Activated T-cell treated with anti-CD3 and anti-CD28 coated beads for 4 hours (primary cell): Measurements from ENCODE around the gene TNFRSF13B.
"Not testable (repeated sequence)": the region's sequence is repeated elsewhere in the genome, so short reads cannot be mapped to it uniquely, and the experiment has no call there.

Experiments
- DNase-seq: peaks from one replicate; pipeline ENCODE4 v3.0.0-alpha.2; 2020

Gene TNFRSF13B

GRCh38 chr17:16923904-16924695 lies 47.8 kb downstream of the TNFRSF13B start:
- no peak for DNase-seq

- DNase-seq, result no peak
These were observed 48.6 kb downstream of the TNFRSF13B start for GRCh38 chr17:16923097-16923903.

GRCh38 chr17:16922386-16923096 lies 49.4 kb downstream of the TNFRSF13B start:
- DNase-seq, result no peak

DNA sequence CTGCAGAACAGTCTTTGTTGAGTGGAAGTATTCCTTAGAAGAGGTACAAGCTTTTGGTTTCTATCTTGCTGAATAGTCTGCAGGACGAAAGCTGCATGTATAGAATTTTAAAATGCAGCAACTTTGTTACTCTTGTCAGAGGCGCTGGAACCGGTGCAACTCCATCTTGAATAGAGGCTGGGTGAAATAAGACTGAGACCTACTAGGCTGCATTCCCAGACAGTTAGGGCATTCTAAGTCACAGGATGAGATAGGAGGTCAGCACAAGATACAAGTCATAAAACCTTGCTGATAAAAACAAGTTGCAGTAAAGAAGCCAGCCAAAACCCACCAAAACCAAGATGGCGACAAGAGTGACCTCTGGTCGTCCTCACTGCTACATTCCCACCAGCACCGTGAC lies 50.5 kb downstream of the TNFRSF13B start:
- not testable (repeated sequence) for DNase-seq

- DNase-seq, result no peak
These were observed 51.3 kb downstream of the TNFRSF13B start for GRCh38 chr17:16920628-16921020.

- no peak for DNase-seq
These were observed 52.0 kb downstream of the TNFRSF13B start for GRCh38 chr17:16919663-16920627.

DNA sequence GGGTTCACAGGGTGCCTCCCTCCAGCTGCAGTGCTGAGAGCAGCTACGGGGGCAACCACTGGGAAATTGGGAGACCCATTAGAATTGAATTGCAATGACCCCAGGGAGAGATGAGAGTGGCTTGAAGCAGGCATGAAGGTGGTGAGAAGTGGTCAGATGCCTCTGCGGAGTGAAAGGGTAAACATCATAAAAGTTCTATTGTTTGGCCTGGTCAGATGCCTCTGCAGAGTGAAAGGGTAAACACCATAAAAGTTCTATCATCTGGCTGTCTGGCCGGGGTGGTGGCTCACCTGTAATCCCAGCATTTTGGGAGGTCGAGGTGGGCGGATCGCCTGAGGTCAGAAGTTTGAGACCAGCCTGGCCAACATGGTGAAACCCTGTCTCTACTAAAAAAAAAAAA lies 53.5 kb downstream of the TNFRSF13B start:
- no peak for DNase-seq

- no peak for DNase-seq
These were observed 54.1 kb downstream of the TNFRSF13B start for GRCh38 chr17:16917671-16918394.

DNA sequence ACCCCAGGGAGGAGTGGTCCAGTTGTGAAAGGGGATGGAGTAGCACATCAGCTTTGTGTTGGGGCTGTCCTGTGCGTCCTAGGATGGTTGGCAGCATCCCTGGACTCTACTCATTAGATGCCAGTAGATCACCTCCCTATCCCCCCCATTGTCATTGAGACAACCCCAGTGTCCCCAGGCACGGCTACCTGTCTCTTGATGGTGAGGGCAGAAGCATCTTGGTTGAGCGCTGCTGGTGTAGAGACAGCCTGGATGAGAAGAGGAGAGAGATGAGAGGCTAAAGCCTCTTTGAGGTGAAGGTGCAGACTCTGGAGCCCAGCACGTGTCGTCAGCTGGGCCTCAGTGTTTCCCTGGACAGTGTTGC lies 55.4 kb downstream of the TNFRSF13B start:
- no peak for DNase-seq

DNA sequence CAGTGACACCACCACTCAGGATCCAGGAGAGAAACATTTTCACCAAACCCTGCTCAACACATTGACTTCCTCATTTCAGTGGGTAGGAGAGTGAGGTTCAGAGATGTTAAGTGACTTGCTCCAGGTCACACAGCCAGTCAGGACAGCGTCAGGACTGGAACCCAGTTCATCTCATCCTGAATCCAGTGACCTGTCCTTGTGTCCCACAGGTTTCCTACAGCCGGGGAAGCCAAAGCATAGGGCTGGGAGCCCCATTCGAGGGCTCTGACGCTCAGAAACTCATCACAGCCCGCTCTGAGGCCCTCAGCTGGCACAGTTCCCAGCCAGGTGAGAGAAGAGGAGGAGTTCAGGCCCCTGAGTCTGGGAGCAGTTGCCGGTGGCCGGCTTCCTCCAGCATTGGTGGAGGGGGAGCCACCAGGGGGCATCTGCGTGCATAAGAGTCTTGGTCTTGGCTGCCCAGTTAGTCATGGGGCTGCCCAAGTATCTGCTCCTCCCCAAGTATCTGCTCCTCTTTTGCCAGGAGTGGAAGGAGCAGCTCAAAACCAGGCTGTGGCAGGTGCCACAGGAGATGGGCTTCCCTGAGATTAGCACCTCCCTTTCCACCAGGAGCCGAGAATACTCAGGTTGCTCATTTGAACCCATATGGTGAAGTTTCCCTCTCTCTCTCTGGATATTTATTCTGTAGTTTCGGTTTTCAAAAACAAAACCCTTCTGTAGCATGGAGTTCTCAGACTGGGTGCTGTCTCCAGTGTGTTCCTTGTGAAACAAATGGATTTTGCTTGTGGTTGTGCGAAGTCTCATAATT lies 56.0 kb downstream of the TNFRSF13B start:
- DNase-seq, result no peak

GRCh38 chr17:16913463-16913862 lies 58.5 kb downstream of the TNFRSF13B start:
- no peak for DNase-seq

DNA sequence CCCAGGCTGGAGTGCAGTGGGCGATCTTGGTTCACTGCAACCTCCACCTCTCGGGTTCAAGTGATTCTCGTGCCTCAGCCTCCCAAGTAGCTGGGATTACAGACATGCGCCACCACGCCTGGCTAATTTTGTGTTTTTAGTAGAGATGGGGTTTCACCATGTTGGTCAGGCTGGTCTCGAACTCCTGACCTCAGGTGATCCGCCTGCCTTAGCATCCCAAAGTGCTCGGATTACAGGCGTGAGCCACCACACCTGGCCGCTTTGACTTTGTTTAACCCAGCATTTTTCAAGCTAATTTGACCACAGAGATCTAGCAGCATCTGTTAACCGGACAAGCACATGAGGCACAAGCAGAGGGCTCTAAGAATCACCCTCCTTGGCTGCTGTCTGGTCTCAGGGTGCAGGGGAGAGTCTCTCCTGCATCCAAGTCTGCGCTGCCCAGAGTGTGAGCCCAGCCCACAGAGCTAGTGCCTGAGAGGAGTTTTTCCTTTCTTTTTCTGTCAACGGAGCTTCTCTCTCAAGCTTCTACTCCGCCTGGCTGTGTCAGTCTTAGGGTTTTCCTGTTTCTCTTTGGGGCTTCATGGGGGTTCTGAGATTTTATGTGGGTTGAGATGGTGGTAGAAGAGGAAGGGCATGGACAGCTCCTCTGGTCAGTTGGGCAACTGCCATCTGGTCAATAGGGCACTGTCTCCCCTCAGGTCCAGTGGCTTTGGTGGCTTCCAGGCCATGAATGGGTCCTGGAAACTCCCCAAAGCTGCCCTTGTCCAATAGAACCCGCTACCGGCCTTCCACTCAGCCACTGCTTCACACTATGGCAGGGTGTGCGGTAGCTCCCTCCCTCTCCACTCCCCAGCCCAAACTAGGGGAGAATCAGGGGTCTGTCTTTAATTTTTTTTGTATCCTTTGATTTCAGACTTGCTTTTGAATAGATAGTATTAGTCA lies 59.6 kb downstream of the TNFRSF13B start:
- DNase-seq, result no peak

DNA sequence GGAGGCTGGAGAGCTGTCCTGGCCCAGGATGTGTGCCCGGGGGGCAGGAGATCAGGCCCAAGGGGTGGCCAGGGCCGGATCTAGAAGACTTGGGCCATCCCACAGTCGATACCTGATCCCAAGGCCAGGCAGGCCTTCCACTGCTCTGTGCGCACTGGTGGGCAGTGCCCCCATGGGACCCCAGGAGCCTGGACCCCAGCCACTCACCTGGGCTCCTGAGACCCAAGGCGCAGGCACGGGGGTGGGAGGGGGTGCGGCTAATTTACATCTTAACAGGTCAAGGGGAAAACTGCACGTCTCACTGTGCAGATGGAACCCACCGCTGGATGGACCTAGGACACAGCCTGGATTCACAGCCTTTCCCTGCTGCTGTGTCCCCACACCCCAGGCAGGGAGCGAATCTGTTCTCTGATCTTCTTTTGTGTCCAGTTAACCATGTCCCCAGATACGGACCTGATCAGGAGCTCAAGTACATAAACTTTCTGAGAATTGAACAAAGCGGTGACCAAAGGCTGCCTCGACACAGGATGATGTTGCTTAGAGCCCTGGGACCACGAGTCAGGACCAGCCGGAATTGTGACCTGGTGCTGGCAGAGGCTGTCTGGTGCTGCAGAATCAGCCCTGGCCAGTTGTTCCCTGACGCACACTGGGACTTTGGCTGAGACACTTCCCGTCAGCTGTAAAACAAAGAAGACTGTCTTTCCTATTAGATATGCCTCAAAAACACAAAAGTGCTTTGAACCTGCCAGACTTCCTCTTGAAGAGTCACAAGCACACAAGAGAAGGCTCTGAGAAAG lies 60.6 kb downstream of the TNFRSF13B start:
- DNase-seq, result no peak

DNA sequence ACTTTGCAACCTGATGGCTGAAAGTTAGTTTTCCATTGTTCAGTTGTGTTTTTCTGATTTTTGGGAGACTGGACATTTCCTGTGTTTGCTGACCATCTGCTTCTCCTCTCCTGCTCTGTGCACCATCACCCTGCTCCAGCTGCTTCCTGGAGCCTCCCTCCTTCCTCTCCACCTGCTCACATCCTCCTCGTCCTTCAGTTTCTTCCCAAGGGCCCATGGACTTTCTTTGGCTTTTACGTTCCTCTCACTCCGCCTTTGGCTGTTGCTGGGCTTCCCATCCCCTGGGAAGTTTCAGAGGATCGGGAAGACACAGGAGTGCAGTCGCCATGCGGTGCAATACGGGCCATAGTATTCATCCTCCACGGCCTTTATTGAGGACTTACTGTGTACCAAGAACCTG lies 61.6 kb downstream of the TNFRSF13B start:
- no peak for DNase-seq

DNA sequence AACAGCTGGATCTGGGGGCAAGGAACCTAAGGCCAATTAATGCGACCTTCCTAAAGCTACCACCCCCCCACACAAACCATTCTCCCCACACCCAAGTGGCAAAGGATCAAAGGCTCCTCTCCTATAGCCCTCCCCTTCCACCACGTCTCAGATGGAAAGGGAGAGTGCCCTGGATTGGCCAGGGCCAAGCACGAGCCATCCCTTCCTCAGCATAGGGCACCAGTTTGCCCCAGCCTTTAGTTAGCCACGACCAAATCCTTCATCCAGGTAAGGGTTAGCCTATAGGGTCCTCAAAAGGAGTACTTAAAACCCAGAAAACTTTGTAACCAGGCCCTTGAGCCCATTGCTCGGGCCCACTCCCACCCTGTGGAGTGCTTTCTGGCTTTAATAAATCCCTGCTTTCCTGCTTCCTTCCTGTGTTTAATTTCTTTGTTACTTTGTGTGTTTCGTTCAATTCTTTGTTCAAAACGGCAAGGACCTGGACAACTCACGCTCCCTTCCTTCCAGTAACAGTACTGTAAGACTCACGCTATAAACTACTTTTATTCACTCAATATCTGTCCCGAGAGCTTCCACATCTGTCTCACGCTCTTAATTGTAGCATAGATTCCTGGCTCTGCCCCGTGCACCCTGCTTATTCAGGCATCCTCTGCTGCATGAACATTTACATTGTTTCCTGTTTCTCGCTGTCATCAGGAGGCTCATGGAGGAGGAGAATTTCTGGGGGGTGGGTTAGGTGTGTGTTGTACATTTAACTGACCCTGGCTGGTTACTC lies 62.3 kb downstream of the TNFRSF13B start:
- no peak for DNase-seq

DNA sequence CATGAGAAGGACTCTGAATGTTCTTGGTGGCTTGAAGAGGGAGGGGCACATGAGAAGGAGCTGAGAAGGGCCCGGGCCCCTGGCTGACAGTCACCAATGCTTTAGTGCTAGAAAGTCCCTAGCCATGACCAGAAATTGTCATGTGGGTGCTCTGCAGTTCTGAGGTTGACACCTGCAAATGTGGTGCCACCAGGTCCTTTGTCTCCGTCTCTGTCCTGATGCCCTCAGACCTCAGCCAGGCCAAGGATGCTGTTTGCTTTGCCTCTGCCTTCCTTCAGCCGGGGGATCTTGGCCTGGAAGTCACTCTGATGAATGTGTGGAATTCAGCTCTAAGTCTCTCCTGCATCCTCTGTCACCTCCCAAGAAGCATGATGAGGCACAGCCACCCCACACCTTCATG lies 63.6 kb downstream of the TNFRSF13B start:
- DNase-seq, result no peak

- DNase-seq, result no peak
These were observed 65.2 kb downstream of the TNFRSF13B start for GRCh38 chr17:16906680-16907079.

DNA sequence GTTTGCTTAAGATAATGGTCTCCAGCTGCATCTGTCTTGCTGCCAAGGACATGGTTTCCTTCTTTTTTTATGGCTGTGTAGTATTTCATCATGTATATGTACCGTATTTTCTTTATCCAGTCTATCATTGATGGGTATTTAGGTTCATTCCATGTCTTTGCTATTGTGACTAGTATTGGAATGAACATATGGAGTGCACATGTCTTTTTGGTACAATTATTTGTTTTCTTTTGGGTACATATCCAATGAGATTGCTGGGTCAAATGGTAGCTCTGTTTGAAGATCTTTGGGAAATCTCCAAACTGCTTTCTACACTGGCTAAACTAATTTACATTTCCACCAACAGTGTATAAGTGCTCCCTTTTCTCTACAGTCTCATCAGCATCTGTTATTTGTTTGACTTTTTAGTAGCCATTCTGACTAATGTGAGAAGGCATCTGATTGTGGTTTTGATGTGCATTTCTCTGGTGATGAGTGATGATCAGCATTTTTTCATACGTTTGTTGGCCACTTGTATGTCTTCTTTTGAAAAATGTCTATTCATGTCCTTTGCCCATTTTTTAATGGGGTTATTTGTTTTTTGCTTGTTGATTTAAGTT lies 66.2 kb downstream of the TNFRSF13B start:
- DNase-seq, result no peak
